GM18498 (cell line): ENCODE results near the gene SLAIN1.

Source experiments
- ATAC-seq: cut with Tn5 transposase; IDR thresholded peaks from one replicate; pipeline ENCODE4 v1.9.1; 2021; ENCODE audit warnings: mild to moderate bottlenecking, moderate library complexity; ENCODE audit not compliant: unreplicated experiment

The SLAIN1 gene

GRCh38 chr13:77703408-77703807 is 5.9 kb downstream of the SLAIN1 start:
- ATAC-seq, result no peak

GRCh38 chr13:77714119-77714755 is 16.8 kb downstream of the SLAIN1 start:
- ATAC-seq, result no peak

GRCh38 chr13:77715233-77715891 is 17.9 kb downstream of the SLAIN1 start:
- ATAC-seq, result peak; percentile 63

- no peak for ATAC-seq
Observed at GRCh38 chr13:77716692-77717091, 19.2 kb downstream of the SLAIN1 start.

- no peak for ATAC-seq
Observed at GRCh38 chr13:77717508-77717907, 20.0 kb downstream of the SLAIN1 start.

GRCh38 chr13:77719128-77719527 is 21.6 kb downstream of the SLAIN1 start:
- no peak for ATAC-seq

GRCh38 chr13:77720988-77721387 is 23.5 kb downstream of the SLAIN1 start:
- ATAC-seq, result peak; percentile 36

GRCh38 chr13:77724092-77724491 is 26.6 kb downstream of the SLAIN1 start:
- ATAC-seq, result peak; percentile 84

- ATAC-seq, result no peak
Observed at GRCh38 chr13:77725071-77725470, 27.6 kb downstream of the SLAIN1 start.

- no peak for ATAC-seq
Observed at GRCh38 chr13:77728265-77729125, 31.0 kb downstream of the SLAIN1 start.

- ATAC-seq, result peak; percentile 98
Observed at GRCh38 chr13:77729502-77730221, 32.2 kb downstream of the SLAIN1 start.

- no peak for ATAC-seq
Observed at GRCh38 chr13:77730572-77730971, 33.1 kb downstream of the SLAIN1 start.

- no peak for ATAC-seq
Observed at GRCh38 chr13:77732287-77732686, 34.8 kb downstream of the SLAIN1 start.

- no peak for ATAC-seq
Observed at GRCh38 chr13:77733674-77734073, 36.2 kb downstream of the SLAIN1 start.

GRCh38 chr13:77737583-77738200 is 40.2 kb downstream of the SLAIN1 start:
- ATAC-seq, result peak; percentile 67

- no peak for ATAC-seq
Observed at GRCh38 chr13:77740097-77740735, 42.7 kb downstream of the SLAIN1 start.

GRCh38 chr13:77740931-77741596 is 43.6 kb downstream of the SLAIN1 start:
- no peak for ATAC-seq

GRCh38 chr13:77741597-77741972 is 44.1 kb downstream of the SLAIN1 start:
- ATAC-seq, result no peak

- no peak for ATAC-seq
Observed at GRCh38 chr13:77742801-77743200, 45.3 kb downstream of the SLAIN1 start.

GRCh38 chr13:77745784-77746183 is 48.3 kb downstream of the SLAIN1 start:
- ATAC-seq, result no peak
